PFSK-1 (cell line): Measurements from ENCODE around the gene SDK1.

Experiments
- FOXP2 ChIP-seq: optimal IDR thresholded peaks from 2 replicates; pipeline ENCODE3; 2011; ENCODE audit warnings: borderline replicate concordance, control low read depth, inconsistent platforms; ENCODE audit not compliant: insufficient read depth; ENCODE audit errors: extremely low read length, extremely low read depth
- POLR2AphosphoS5 ChIP-seq: IDR thresholded peaks from 2 replicates; pipeline ENCODE4 v1.6.1; 2012; ENCODE audit warnings: low read depth, mild to moderate bottlenecking, control low read depth, low read length, moderate library complexity
- SIN3A ChIP-seq: IDR thresholded peaks from 2 replicates; pipeline ENCODE4 v1.6.1; 2012; ENCODE audit warnings: mild to moderate bottlenecking, low read length, moderate library complexity, borderline replicate concordance; ENCODE audit not compliant: insufficient read depth
- TAF1 ChIP-seq: IDR thresholded peaks from 2 replicates; pipeline ENCODE4 v1.6.1; 2012; ENCODE audit warnings: low read length, control low read depth, borderline replicate concordance; ENCODE audit not compliant: insufficient read depth
- TF ChIP-seq, protein P1 (sequence below), 2 experiments: IDR thresholded peaks; 2 replicates each; pipeline versions ENCODE4 v1.6.1 to v1.8.0; 2011 to 2012; ENCODE audit warnings: low read depth in 2 of 2, low read length in 2 of 2, control low read depth in 1 of 2, inconsistent platforms in 1 of 2, mild to moderate bottlenecking in 1 of 2, moderate library complexity in 1 of 2; ENCODE audit not compliant: insufficient read depth in 1 of 2

SDK1 gene

DNA sequence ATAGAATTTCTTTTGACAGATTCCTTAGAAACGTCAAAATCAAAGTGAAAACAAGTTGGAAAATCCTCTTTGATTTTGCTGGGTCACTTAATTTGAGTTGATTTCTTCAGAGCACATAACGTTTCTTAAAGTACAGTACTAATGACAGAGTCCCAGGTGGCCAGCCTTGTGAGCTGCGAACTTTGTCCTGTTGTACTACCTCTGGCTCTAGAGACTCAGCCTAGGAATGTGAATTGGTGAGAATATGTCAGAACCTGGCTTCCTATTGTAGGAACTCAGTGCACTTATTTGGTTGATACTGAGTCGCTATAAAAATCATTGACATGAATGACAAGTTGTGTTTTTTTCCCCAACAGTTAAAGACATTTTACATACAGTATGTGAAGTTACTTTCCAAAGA, 20.2 kb downstream of the SDK1 start:
- TF ChIP-seq SIN3A = no peak
- no peak for TF ChIP-seq TAF1
- TF ChIP-seq FOXP2 = no peak
- no peak for TF ChIP-seq POLR2AphosphoS5
- TF ChIP-seq, protein P1, sequence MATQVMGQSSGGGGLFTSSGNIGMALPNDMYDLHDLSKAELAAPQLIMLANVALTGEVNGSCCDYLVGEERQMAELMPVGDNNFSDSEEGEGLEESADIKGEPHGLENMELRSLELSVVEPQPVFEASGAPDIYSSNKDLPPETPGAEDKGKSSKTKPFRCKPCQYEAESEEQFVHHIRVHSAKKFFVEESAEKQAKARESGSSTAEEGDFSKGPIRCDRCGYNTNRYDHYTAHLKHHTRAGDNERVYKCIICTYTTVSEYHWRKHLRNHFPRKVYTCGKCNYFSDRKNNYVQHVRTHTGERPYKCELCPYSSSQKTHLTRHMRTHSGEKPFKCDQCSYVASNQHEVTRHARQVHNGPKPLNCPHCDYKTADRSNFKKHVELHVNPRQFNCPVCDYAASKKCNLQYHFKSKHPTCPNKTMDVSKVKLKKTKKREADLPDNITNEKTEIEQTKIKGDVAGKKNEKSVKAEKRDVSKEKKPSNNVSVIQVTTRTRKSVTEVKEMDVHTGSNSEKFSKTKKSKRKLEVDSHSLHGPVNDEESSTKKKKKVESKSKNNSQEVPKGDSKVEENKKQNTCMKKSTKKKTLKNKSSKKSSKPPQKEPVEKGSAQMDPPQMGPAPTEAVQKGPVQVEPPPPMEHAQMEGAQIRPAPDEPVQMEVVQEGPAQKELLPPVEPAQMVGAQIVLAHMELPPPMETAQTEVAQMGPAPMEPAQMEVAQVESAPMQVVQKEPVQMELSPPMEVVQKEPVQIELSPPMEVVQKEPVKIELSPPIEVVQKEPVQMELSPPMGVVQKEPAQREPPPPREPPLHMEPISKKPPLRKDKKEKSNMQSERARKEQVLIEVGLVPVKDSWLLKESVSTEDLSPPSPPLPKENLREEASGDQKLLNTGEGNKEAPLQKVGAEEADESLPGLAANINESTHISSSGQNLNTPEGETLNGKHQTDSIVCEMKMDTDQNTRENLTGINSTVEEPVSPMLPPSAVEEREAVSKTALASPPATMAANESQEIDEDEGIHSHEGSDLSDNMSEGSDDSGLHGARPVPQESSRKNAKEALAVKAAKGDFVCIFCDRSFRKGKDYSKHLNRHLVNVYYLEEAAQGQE (IDR thresholded peaks at IDR 0.05; ENCODE audit: insufficient read depth in 1 of 2, low read depth in 2 of 2, low read length in 2 of 2) = no peak

- no peak for TF ChIP-seq FOXP2
- TF ChIP-seq, protein P1 (IDR thresholded peaks at IDR 0.05; ENCODE audit: insufficient read depth in 1 of 2, low read depth in 2 of 2, low read length in 2 of 2) = no peak
- no peak for TF ChIP-seq POLR2AphosphoS5
- TF ChIP-seq TAF1 = no peak
- TF ChIP-seq SIN3A = no peak
Observed at GRCh38 chr7:3321745-3322144, 20.7 kb downstream of the SDK1 start.

- TF ChIP-seq POLR2AphosphoS5 (no peak), FOXP2 (no peak), SIN3A (no peak), TAF1 (no peak)
- TF ChIP-seq, protein P1 (IDR thresholded peaks at IDR 0.05; ENCODE audit: insufficient read depth in 1 of 2, low read depth in 2 of 2, low read length in 2 of 2) = no peak
Observed at GRCh38 chr7:3326246-3326645, 25.2 kb downstream of the SDK1 start.

- no peak for TF ChIP-seq FOXP2
- TF ChIP-seq SIN3A = no peak
- TF ChIP-seq, protein P1 (IDR thresholded peaks at IDR 0.05; ENCODE audit: insufficient read depth in 1 of 2, low read depth in 2 of 2, low read length in 2 of 2) = no peak
- TF ChIP-seq TAF1 = no peak
- TF ChIP-seq POLR2AphosphoS5 = no peak
Observed at GRCh38 chr7:3327099-3327498, 26.0 kb downstream of the SDK1 start.

DNA sequence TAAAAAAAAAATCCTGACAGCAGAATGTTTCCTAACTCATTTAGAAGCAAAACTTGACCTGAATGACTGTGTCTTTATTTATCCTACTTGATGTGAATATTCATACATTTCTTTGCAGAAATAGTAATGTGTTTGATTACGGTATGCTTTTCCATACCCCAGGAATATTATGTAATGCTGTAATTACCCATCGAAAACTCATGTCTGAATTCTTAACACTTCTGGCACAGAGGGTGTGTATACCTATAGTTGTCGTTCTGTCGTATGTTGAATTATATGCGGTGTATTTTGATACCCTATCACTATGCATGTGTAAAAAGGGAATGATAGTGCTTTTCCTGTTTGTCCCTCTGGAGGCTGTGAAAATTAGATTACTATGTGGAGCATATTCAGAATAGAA, 26.6 kb downstream of the SDK1 start:
- no peak for TF ChIP-seq TAF1
- TF ChIP-seq, protein P1 (IDR thresholded peaks at IDR 0.05; ENCODE audit: insufficient read depth in 1 of 2, low read depth in 2 of 2, low read length in 2 of 2) = no peak
- TF ChIP-seq FOXP2 = no peak
- TF ChIP-seq SIN3A = no peak
- no peak for TF ChIP-seq POLR2AphosphoS5
